GM18505 (cell line): ENCODE results near the gene PNPLA7.
A peak's percentile ranks its signal among the peaks of the same experiment; 100 is the strongest.

ENCODE experiments used
- ATAC-seq: cut with Tn5 transposase; IDR thresholded peaks from one replicate; pipeline ENCODE4 v1.9.1; 2021; ENCODE audit not compliant: unreplicated experiment
- POLR2A ChIP-seq: IDR thresholded peaks from 4 replicates; pipeline ENCODE4 v1.6.1; 2011; ENCODE audit warnings: borderline replicate concordance; ENCODE audit not compliant: insufficient read depth, insufficient read length; ENCODE audit errors: extremely low read depth

Gene PNPLA7

DNA sequence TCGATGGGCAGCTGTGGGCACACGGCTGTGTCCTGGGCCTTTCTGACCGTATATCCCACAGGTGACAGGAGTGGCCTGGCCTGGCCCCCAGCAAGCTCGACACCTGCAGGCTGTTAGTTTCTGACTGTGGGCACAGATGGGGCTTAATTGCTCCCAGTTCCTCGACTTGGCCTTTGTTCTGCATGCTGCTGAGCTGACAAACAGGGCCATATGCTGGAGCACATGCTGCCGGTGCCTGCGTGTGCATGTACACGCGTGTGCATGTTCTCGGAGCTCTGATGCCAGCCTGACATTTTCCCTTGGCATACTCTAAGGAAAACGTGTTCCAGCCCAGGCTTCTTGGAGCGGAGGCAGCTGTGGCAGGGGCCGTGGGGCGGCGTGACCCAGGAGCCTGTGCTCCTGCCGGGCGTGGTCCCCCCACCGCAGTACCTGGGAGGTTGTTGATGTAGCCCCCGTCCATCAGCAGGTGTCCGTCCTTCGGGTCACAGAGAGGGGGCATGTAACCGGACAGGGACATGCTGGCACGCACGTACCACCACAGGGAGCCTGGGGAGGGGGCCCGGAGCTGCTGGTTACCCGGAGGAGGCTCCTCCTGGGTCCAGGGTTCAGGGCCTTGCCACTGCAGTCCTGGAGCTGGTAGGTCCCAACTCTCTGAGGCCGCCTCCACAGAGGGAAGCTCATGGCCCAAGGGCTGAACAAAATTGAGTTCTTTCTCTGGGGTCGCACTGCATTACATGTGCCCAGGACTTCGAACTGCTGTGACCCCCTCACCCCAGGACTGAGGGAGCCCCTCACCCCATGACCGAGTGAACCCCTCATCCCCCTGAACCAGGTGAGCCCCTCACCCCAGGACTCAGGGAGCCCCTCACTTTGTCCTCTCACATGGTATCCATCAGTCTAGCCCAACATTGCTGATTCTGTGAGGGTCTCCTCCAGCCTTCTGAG is 86.9 kb downstream of the PNPLA7 start:
- no peak for TF ChIP-seq POLR2A
- ATAC-seq: no peak

GRCh38 chr9:137462396-137462985 is 87.7 kb downstream of the PNPLA7 start:
- ATAC-seq: no peak
- no peak for TF ChIP-seq POLR2A

GRCh38 chr9:137461663-137462395 is 88.4 kb downstream of the PNPLA7 start:
- ATAC-seq: peak; percentile 43
- peak; percentile 31 for TF ChIP-seq POLR2A

DNA sequence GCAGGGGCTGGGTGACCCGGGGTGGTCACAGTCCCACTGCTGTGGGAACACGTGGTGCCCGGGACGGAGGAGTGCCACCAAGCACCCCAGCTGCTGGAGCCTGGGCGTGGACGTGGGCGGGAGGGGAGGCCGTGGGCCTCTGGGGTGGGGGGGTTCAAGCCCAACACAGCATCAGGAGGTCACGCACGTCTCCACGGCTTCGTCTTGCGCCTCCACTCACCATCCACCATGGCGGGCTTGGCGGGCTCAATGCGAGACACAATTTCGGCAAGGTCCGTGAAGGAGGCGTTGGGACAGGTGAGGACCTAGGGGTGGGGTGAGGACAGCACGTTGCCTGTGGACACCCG is 88.9 kb downstream of the PNPLA7 start:
- ATAC-seq: no peak
- no peak for TF ChIP-seq POLR2A

DNA sequence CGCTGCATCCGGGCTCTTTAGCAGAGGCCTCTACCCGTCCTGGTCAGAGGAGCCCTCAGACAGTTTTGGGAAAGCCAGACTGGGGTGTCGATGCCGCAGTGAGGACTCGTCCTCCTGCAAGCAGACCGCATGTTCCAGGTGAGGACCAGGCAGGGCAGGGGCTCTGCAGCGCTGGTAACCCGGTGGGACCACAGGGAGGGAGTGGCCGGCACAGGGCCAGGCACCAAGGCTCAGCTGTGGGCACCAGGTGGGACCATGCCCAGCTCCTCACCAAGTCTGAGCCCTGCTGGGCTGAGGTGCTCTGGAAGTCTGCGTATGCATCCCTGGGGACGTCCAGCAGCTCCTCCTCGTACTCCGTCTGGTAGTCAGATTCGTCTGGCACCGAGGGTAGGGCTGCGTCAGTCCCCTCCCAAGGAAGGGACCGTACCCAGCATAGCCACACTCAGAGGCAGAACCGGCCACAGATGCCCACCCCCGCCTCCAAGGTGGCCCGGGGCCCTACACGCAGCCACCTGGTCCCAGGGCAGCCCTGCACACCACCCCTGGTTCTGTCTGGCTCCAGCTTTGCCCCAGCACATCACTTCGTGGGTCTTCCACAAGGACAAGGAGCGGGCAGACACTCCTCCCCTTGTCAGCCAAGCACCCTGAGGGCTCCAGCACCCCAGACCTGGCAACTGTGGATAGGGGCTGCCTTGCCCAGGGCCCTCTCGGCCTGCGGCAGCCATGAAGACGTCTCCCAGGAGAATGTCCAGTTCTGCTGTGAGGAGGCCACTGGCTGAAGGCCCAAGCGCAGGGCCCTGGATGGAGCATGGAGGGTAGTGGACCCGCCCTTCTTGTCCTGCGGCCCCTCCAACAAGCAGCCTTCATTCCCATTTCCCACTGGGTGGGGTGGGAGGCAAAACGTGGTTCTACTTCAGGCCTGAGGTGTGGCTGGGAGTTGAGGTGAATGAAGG is 89.6 kb downstream of the PNPLA7 start:
- no peak for TF ChIP-seq POLR2A
- no peak for ATAC-seq

DNA sequence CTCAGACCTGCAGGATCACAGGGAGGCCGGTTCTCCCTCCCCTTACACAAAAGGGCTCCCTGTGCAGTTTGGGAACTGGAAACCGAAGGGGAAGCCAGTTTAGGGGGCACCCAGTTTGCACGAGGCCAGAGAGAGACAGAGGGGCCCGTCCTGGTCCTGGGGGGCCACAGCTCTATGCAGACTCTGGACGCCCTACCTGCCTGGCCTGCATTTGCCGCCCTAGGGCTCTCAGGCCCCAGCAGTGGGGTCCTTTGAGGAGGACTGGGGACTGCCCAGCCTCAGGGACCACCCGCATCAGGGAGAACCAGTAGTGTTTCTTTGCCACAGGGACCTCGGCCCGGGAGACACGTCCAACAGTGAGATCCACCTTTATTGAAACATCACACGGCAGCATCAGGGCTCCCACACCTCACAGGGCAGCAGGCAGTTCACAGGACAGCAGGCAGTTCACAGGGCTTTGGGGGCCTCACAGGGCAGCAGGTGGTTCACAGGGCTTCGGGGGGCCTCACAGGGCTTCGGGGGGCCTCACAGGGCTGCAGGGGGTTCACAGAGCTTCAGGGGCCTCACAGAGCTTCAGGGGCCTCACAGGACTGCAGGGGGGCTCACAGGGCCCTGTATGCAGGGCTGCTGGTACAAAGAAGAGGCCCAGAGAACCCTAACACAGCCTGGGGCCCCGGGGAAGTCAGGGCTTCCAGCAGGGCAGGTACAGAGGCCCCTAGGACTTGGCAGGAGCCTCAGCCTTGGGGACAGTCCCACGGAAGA is 90.4 kb downstream of the PNPLA7 start:
- no peak for ATAC-seq
- no peak for TF ChIP-seq POLR2A

DNA sequence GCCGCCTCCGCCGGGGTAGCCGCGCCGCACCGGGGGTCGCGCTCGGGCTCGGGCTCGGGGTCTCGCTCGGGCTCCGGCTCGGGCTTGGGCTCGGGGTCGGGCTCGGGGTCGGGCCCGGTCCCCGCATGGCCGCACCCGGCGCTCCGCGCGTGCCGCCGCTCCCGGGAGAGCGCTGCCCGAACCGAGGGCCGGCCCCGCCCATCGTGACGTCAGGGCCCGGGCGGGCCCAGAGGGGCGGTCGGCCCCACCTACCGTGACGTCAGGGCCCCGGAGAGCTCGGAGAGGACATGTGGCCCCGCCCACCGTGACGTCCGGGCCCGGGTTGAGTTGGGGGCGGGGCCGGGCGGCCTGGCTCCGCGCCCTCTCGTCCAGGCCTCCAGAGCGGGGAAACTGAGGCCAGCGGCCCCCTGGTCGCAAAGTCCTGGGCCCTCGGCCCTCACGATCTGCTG is 91.0 kb downstream of the PNPLA7 start, which contains the start of gene NSMF:
Gene NSMF, minus strand, starts transcription at position 183 of the 449 bp plus-strand sequence. CDS start 232 bp downstream, outside the sequence.
- peak; percentile 62 for TF ChIP-seq POLR2A
- ATAC-seq: peak; percentile 52

GRCh38 chr9:137458194-137459151 is 91.7 kb downstream of the PNPLA7 start:
- no peak for TF ChIP-seq POLR2A
- peak; percentile 4 for ATAC-seq

- TF ChIP-seq POLR2A: no peak
- no peak for ATAC-seq
Measured at GRCh38 chr9:137457406-137458193, 92.6 kb downstream of the PNPLA7 start.

GRCh38 chr9:137456864-137457405 is 93.3 kb downstream of the PNPLA7 start:
- no peak for TF ChIP-seq POLR2A
- ATAC-seq: no peak
